Activated T-helper 1 cell treated with anti-CD3 and anti-CD28 coated beads, Interleukin-12 subunit alpha, Interleukin-12 subunit beta, Interleukin-2, Interleukin-4 antibody, amounts not matched to agents 30 ng/mL and 10 ng/mL and 1 ng/mL, durations not matched to agents 14 hours and 24 hours and 36 hours (primary cell): ENCODE results near the gene APP. TPM values are rescaled to one million over a fixed set of nuclear protein-coding genes. Genes with fewer than 3 reads are reported as not detected.

ENCODE experiments used
- DNase-seq: peaks from one replicate; pipeline ENCODE4 v3.0.0; 2021; ENCODE audit warnings: low spot score
- H3K27ac Mint-ChIP-seq: one replicate; pipeline ENCODE4 v1.8.0; 2021; ENCODE audit warnings: mild to moderate bottlenecking, mixed read lengths
- H3K27me3 Mint-ChIP-seq: one replicate; pipeline ENCODE4 v1.8.0; 2022; ENCODE audit warnings: mild to moderate bottlenecking, moderate library complexity, mixed read lengths; ENCODE audit not compliant: insufficient read depth
- H3K36me3 Mint-ChIP-seq: one replicate; pipeline ENCODE4 v1.8.0; 2021; ENCODE audit warnings: low read depth, mixed read lengths
- H3K4me1 Mint-ChIP-seq: one replicate; pipeline ENCODE4 v1.8.0; 2021; ENCODE audit warnings: low read depth, mixed read lengths
- H3K4me3 Mint-ChIP-seq: one replicate; pipeline ENCODE4 v1.8.0; 2021; ENCODE audit warnings: mild to moderate bottlenecking, moderate library complexity, mixed read lengths
- H3K9me3 Mint-ChIP-seq: one replicate; pipeline ENCODE4 v1.8.0; 2021; ENCODE audit warnings: mixed read lengths
- intact Hi-C: fragments of 100-400 bp; cut with micrococcal nuclease; formaldehyde crosslinking; loops from one replicate; pipeline ENCODE4 v1.15.1; 2024
- total RNA-seq: library from RNA; stranded (reverse); gene quantifications from 2 replicates; pipeline ENCODE4 v1.2.3, GENCODE V29; 2022

Gene APP
- total RNA-seq = 61.3 and 66.6 TPM in 2 replicates

- Mint-ChIP-seq H3K27me3 (peaks cover 4% of the 10 kb centered on the region), H3K4me1 (peaks cover 28% of the 10 kb centered on the region), H3K4me3 (peak within 1 kb of the TSS; percentile 88), H3K9me3 (no peaks in the 10 kb centered on the region), H3K36me3 (peaks cover 8% of the 10 kb centered on the region), H3K27ac (peak within 1 kb of the TSS; percentile 67)
- intact Hi-C loops = loop anchor here (1.0 to 5.0 kb wide), 5 partner anchors 100 to 546 kb away; no protein-coding TSS in a partner anchor
- DNase-seq = peak; percentile 87
Measured at GRCh38 chr21:26170471-26171257, at the start of gene APP. Gene APP, minus strand, starts transcription at chr21:26170770. Its CDS starts 150 bp downstream, at chr21:26170620.

DNA sequence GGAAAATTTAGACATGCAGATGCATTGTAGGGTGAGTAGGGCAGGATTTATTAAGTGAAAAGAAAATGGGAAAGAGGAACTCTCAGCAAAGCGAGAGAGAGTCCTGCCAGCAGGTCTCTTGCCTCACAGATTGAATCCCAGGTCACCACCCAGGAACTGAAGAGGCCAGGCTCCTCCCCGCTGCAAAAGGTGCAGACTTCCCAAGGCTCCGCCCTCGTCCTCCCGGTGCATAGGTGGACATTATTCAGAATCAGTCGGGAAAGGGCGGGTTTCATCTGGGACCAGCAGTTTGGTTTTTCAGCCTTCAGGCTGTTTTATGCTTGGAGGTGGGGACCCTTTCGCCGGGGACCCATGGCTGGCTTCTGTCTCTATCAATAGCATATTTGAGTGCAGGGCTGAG is 41.6 kb upstream of the APP start:
- H3K4me1 Mint-ChIP-seq = no peaks in the 10 kb centered on the region
- intact Hi-C loops = no loop called here
- H3K36me3 Mint-ChIP-seq = no peaks in the 10 kb centered on the region
- no peak overlapping the region for H3K4me3 Mint-ChIP-seq
- peaks cover 2% of the 10 kb centered on the region for H3K9me3 Mint-ChIP-seq
- H3K27ac Mint-ChIP-seq = no peak overlapping the region
- DNase-seq = no peak
- H3K27me3 Mint-ChIP-seq = peaks cover 6% of the 10 kb centered on the region

GRCh38 chr21:26210614-26211013 is 40.0 kb upstream of the APP start:
- Mint-ChIP-seq H3K4me1 (no peaks in the 10 kb centered on the region), H3K36me3 (no peaks in the 10 kb centered on the region)
- intact Hi-C loops = no loop called here

DNA sequence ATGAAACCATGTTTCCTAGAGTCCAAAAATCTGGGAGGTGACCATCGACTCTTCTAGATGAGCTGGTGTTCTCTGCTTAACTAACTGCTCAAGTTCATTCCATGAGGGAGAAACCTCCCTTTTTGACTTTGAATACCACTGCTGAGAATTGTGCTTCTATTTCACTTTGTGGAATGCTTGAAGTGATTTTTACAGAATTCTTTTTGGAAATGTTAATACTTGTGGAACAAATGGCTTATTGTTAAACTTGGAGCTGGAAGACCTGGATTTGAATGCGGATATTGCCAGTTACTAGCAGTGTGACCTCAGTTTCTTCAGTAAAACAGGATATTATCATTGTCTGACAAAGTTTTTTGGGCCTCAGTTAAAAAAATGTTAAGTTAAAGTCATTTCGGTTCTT is 36.5 kb upstream of the APP start:
- no peaks in the 10 kb centered on the region for H3K9me3 Mint-ChIP-seq
- peaks cover 5% of the 10 kb centered on the region for H3K27me3 Mint-ChIP-seq
- no peak for DNase-seq
- no peak overlapping the region for H3K27ac Mint-ChIP-seq
- intact Hi-C loops = no loop called here
- H3K36me3 Mint-ChIP-seq = no peaks in the 10 kb centered on the region
- no peaks in the 10 kb centered on the region for H3K4me1 Mint-ChIP-seq
- no peak overlapping the region for H3K4me3 Mint-ChIP-seq

More at GRCh38 chr21:26210614-26211013, 40.0 kb upstream of the APP start:
- no peaks in the 10 kb centered on the region for H3K9me3 Mint-ChIP-seq
- no peak overlapping the region for H3K4me3 Mint-ChIP-seq
- DNase-seq = no peak
- H3K27ac Mint-ChIP-seq = no peak overlapping the region
- peaks cover 5% of the 10 kb centered on the region for H3K27me3 Mint-ChIP-seq

DNA sequence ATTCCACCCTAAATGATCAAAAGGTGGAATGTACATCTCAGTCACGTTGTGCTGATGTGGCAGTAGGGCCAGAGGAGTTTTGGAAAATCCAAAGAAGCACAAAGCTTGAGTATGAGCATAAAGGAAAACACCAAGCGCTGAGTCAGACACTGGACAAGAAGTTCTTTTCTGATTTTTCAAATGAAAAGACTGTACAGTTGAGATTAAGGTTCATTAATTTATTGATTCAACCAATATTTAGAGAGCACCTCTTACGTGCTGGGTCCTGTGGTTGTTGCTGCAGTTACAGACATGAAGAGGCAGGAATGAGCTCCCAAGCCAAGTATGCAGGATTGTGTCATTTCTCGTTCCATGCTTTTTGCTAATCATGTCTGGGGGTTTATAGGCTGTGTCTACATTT is 28.9 kb upstream of the APP start:
- no peak for DNase-seq

DNA sequence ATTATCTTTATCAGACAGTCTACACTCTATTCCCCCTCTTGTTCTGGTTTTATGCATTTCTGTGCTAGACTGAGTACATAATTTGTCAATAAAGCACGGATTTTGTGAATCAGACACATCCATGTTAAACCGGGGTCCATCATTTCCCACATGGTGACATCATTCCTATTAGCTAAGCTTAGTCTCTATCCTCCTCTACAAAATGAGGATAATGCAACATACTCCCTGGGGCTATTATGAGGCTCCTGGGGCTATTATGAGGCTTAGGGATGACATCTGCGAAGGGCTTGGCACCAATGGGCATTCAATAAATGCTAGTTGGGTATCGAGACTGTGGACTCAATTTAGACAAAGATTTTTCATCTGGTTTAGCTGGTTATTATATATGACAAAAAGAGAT is 25.1 kb upstream of the APP start:
- Mint-ChIP-seq H3K9me3 (no peaks in the 10 kb centered on the region), H3K4me1 (no peaks in the 10 kb centered on the region), H3K4me3 (no peak overlapping the region), H3K27ac (no peak overlapping the region), H3K27me3 (peaks cover 5% of the 10 kb centered on the region), H3K36me3 (no peaks in the 10 kb centered on the region)
- intact Hi-C loops = no loop called here
- no peak for DNase-seq

More for the DNA sequence above, 28.9 kb upstream of the APP start:
- Mint-ChIP-seq H3K27me3 (peaks cover 5% of the 10 kb centered on the region), H3K27ac (no peak overlapping the region), H3K4me1 (no peaks in the 10 kb centered on the region), H3K4me3 (no peak overlapping the region), H3K36me3 (no peaks in the 10 kb centered on the region), H3K9me3 (no peaks in the 10 kb centered on the region)
- intact Hi-C loops = no loop called here

GRCh38 chr21:26194811-26195251 is 24.3 kb upstream of the APP start:
- no peak for DNase-seq
- no peak overlapping the region for H3K27ac Mint-ChIP-seq
- intact Hi-C loops = no loop called here
- peaks cover 5% of the 10 kb centered on the region for H3K27me3 Mint-ChIP-seq
- no peak overlapping the region for H3K4me3 Mint-ChIP-seq
- no peaks in the 10 kb centered on the region for H3K36me3 Mint-ChIP-seq
- H3K9me3 Mint-ChIP-seq = no peaks in the 10 kb centered on the region
- no peaks in the 10 kb centered on the region for H3K4me1 Mint-ChIP-seq

DNA sequence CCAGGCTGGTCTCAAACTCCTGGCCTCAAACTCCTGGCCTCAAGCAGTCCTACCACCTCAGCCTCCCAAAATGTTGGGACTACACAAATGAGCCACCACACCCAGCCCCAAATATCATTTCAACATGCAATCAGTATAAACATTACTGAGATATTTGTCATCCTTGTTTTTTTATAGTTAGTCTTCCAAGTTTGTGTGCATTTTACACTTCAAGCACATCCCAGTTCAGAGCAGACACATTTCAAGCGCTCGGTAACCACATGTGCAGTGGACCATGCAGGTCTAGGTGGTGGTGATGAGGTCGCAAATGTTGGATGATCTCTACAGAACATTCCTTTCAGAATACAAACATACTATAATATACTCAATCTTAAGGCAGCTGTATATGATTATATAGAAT is 23.8 kb upstream of the APP start:
- Mint-ChIP-seq H3K27me3 (peaks cover 5% of the 10 kb centered on the region), H3K4me3 (no peak overlapping the region), H3K4me1 (no peaks in the 10 kb centered on the region), H3K27ac (no peak overlapping the region), H3K36me3 (no peaks in the 10 kb centered on the region), H3K9me3 (no peaks in the 10 kb centered on the region)
- no peak for DNase-seq
- intact Hi-C loops = no loop called here

- Mint-ChIP-seq H3K9me3 (no peaks in the 10 kb centered on the region), H3K4me3 (no peak overlapping the region), H3K36me3 (no peaks in the 10 kb centered on the region), H3K27ac (no peak overlapping the region), H3K27me3 (no peaks in the 10 kb centered on the region), H3K4me1 (no peaks in the 10 kb centered on the region)
- intact Hi-C loops = no loop called here
- DNase-seq = no peak
Measured at GRCh38 chr21:26191609-26192008, 21.0 kb upstream of the APP start.

- Mint-ChIP-seq H3K9me3 (no peaks in the 10 kb centered on the region), H3K27ac (no peak overlapping the region), H3K4me3 (no peak overlapping the region), H3K27me3 (no peaks in the 10 kb centered on the region), H3K4me1 (no peaks in the 10 kb centered on the region), H3K36me3 (no peaks in the 10 kb centered on the region)
- DNase-seq = no peak
- intact Hi-C loops = no loop called here
Measured at GRCh38 chr21:26188422-26188821, 17.9 kb upstream of the APP start.

- Mint-ChIP-seq H3K9me3 (no peaks in the 10 kb centered on the region), H3K4me3 (no peak overlapping the region), H3K27ac (no peak overlapping the region), H3K36me3 (no peaks in the 10 kb centered on the region), H3K27me3 (no peaks in the 10 kb centered on the region), H3K4me1 (no peaks in the 10 kb centered on the region)
- DNase-seq = no peak
- intact Hi-C loops = no loop called here
Measured at GRCh38 chr21:26185446-26185845, 14.9 kb upstream of the APP start.

DNA sequence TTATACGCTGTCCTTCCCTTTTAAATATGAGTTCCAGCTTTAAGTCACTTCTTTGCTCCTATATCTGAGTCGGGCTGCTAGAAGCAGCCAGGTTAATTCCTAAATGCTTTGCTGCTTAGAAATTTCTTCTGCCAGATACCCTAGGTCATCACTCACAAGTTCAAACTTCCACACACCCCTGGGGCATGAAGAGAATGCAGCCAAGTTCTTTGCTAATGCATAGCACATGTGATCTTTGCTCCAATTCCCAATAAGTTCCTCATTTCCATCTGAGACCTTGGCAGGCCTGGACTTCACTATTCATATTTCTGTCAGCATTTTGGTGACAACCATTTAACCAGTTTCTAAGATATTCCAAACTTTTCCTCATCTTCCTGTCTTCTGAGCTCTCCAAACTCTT is 14.5 kb upstream of the APP start:
- no peaks in the 10 kb centered on the region for H3K36me3 Mint-ChIP-seq

DNA sequence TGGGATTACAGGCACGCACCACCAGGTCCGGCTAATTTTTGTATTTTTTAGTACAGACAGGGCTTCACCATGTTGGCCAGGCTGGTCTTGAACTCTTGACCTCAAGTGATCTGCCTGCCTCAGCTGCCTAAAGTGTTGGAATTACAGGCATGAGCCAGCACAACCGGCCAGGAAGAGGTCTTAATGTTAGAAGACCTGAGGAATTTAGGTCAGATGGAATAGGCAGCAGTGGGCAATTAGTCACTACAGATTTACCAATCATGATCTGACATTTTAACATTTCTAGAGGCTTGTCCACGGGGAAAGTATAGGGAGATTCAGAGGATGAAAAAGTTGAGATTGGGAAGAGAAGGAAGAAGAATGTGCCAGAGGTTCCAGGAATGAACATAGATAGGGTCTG is 8.9 kb upstream of the APP start:
- no peak for DNase-seq
- intact Hi-C loops = no loop called here
- Mint-ChIP-seq H3K27ac (no peak overlapping the region), H3K9me3 (no peaks in the 10 kb centered on the region), H3K4me3 (no peak overlapping the region), H3K27me3 (peaks cover 7% of the 10 kb centered on the region), H3K36me3 (no peaks in the 10 kb centered on the region), H3K4me1 (peaks cover 3% of the 10 kb centered on the region)

More for the DNA sequence above, 14.5 kb upstream of the APP start:
- H3K4me1 Mint-ChIP-seq = no peaks in the 10 kb centered on the region
- H3K4me3 Mint-ChIP-seq = no peak overlapping the region
- DNase-seq = no peak
- intact Hi-C loops = no loop called here
- no peaks in the 10 kb centered on the region for H3K27me3 Mint-ChIP-seq
- no peaks in the 10 kb centered on the region for H3K9me3 Mint-ChIP-seq
- H3K27ac Mint-ChIP-seq = no peak overlapping the region
